ENCODE data around the gene CNTNAP5.

CNTNAP5 gene

GRCh38 chr2:124647663-124648062 lies 622.6 kb downstream of the CNTNAP5 start:
- DNase-seq = no peak

GRCh38 chr2:124649001-124649400 lies 623.9 kb downstream of the CNTNAP5 start:
- DNase-seq = no peak

GRCh38 chr2:124652099-124652498 lies 627.0 kb downstream of the CNTNAP5 start:
- DNase-seq = no peak

GRCh38 chr2:124658373-124658772 lies 633.3 kb downstream of the CNTNAP5 start:
- DNase-seq = no peak

- DNase-seq = no peak
Observed at GRCh38 chr2:124661558-124661957, 636.5 kb downstream of the CNTNAP5 start.

- no peak for DNase-seq
Observed at GRCh38 chr2:124662946-124663644, 638.0 kb downstream of the CNTNAP5 start.

GRCh38 chr2:124663645-124663997 lies 638.5 kb downstream of the CNTNAP5 start:
- no peak for DNase-seq

GRCh38 chr2:124664363-124664762 lies 639.3 kb downstream of the CNTNAP5 start:
- DNase-seq = no peak

- no peak for DNase-seq
Observed at GRCh38 chr2:124666976-124667375, 641.9 kb downstream of the CNTNAP5 start.

- no peak for DNase-seq
Observed at GRCh38 chr2:124668161-124668560, 643.1 kb downstream of the CNTNAP5 start.

GRCh38 chr2:124670187-124670586 lies 645.1 kb downstream of the CNTNAP5 start:
- no peak for DNase-seq

- no peak for DNase-seq
Observed at GRCh38 chr2:124678043-124678442, 653.0 kb downstream of the CNTNAP5 start.

GRCh38 chr2:124683536-124684428 lies 658.7 kb downstream of the CNTNAP5 start:
- peak; percentile 77 for DNase-seq

GRCh38 chr2:124689348-124689747 lies 664.3 kb downstream of the CNTNAP5 start:
- no peak for DNase-seq

GRCh38 chr2:124692216-124692615 lies 667.1 kb downstream of the CNTNAP5 start:
- no peak for DNase-seq

- no peak for DNase-seq
Observed at GRCh38 chr2:124692707-124693106, 667.6 kb downstream of the CNTNAP5 start.

GRCh38 chr2:124693156-124693555 lies 668.1 kb downstream of the CNTNAP5 start:
- no peak for DNase-seq

- no peak for DNase-seq
Observed at GRCh38 chr2:124698979-124699565, 674.0 kb downstream of the CNTNAP5 start.

GRCh38 chr2:124702777-124703176 lies 677.7 kb downstream of the CNTNAP5 start:
- no peak for DNase-seq

GRCh38 chr2:124704071-124704925 lies 679.2 kb downstream of the CNTNAP5 start:
- no peak for DNase-seq

GRCh38 chr2:124708661-124709060 lies 683.6 kb downstream of the CNTNAP5 start:
- no peak for DNase-seq

- DNase-seq = no peak
Observed at GRCh38 chr2:124713969-124714368, 688.9 kb downstream of the CNTNAP5 start.

- DNase-seq = no peak
Observed at GRCh38 chr2:124725187-124725586, 700.1 kb downstream of the CNTNAP5 start.

All from NCI-H345 (cell line).